Epidermal melanocyte (primary cell): Measurements from ENCODE around the gene ABCB11.

ENCODE experiments used
- DNase-seq: peaks from one replicate; pipeline ENCODE4 v3.0.0; 2011; ENCODE audit warnings: low spot score; ENCODE audit not compliant: insufficient read length

The ABCB11 gene

GRCh38 chr2:169009865-169010579 lies 21.1 kb downstream of the ABCB11 start:
- DNase-seq, result no peak

DNA sequence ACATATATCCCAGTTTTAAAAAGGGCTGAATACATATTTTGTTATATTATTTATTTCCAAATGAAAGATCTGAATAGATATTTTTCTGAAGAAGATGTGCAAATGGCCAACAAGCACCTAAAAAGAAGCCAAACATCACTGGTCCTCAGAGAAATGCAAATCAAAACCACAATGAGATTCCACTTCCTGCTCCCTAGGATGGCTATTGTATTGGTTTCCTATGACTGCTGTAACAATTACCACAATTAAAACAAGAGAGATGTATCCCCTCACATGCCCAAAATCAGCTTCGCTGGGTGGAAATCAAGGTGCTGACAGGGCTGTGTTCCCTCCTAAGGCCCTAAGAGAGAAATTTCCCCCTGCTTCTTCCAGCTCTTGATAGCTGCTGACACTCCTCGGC lies 23.2 kb downstream of the ABCB11 start:
- no peak for DNase-seq

GRCh38 chr2:169007356-169007755 lies 23.8 kb downstream of the ABCB11 start:
- no peak for DNase-seq

- no peak for DNase-seq
These were observed 24.5 kb downstream of the ABCB11 start for GRCh38 chr2:169006665-169007064.

- no peak for DNase-seq
These were observed 25.1 kb downstream of the ABCB11 start for GRCh38 chr2:169005994-169006393.

- no peak for DNase-seq
These were observed 26.0 kb downstream of the ABCB11 start for GRCh38 chr2:169005080-169005598.

GRCh38 chr2:169002161-169002738 lies 28.9 kb downstream of the ABCB11 start:
- DNase-seq, result no peak

GRCh38 chr2:169001116-169001815 lies 29.9 kb downstream of the ABCB11 start:
- no peak for DNase-seq

GRCh38 chr2:168999668-169000213 lies 31.4 kb downstream of the ABCB11 start:
- no peak for DNase-seq

DNA sequence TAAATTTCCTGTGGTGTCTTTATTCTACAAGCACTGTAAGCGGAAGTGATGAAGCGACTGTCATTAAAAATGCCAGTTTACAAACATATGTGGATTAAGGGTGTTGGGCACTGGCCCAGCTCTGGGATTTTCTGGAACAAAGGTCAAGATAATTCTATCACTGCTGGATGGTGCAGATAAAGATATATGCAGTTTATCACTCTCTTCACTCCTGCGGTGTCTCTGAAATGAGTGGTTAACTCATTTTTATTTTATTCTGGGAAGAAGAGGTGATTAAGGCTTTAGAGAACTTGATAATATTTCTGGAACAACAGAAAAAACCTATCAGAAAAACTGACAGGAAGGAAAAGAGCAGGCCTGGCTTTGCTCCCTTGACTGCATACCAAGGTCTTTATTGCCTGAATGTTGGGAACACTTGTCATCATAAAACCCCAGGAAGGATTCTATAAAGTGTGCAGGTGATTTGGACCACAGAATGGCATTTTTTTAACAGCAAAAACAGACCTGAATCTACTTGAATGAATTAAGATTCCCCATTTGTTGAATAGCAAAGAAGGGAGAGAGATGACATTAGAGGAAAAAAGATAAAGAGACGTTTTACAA lies 32.4 kb downstream of the ABCB11 start:
- no peak for DNase-seq

GRCh38 chr2:168997794-168998193 lies 33.3 kb downstream of the ABCB11 start:
- no peak for DNase-seq

GRCh38 chr2:168997118-168997521 lies 34.0 kb downstream of the ABCB11 start:
- no peak for DNase-seq

GRCh38 chr2:168995744-168996143 lies 35.4 kb downstream of the ABCB11 start:
- DNase-seq, result no peak

DNA sequence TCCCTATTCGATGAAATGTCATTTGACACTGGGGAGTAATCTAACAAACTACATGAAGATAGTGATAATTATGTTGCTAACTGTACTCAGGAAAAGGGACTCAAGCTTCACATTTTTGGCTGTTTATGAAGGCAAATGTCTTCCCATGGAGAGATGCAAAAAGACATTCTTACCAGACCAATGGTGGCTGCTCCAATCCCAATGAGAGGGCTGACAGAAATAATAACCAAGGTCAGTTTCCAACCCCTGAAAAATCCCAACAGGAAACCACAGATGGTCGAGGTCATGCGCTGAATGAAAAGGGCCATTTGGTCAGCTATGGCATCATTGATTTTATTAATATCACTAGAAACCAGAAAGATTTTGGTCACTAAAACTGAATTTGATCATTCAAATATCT lies 37.6 kb downstream of the ABCB11 start:
- no peak for DNase-seq

DNA sequence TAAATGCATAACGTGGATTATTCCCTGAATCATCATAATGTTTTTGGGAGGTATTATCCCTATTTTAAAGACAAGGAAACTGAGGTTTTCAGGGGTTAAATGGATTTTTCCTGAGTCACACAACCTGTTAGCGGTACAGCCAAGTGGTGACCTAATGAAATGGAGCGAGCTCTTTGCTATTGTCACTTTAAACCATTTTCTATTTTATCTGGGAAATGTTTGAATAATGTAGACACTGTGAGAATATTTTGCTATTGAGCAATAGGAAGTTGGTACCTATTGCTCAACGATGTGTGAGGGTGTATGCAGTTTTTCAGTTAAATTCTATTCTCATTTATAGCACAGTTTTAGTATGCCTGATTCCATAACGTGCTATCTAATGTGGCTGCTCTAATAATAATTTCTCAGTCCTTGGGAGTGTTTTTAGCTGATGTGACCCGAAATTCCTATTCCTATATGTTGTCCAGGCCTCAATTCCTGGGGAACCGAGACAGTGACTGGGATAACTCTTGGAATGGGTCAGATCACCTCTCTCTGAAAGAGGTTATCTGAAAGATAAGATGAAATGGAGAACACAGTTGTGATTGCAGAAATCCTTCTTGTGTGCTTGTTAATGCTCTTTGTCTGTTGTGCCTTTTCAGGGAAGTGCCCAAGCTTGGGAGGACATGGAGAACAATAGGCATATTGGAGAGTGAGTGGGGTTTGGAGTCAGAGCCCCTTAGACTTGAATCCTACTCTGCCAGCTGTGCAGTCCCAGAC lies 38.4 kb downstream of the ABCB11 start:
- DNase-seq, result no peak

DNA sequence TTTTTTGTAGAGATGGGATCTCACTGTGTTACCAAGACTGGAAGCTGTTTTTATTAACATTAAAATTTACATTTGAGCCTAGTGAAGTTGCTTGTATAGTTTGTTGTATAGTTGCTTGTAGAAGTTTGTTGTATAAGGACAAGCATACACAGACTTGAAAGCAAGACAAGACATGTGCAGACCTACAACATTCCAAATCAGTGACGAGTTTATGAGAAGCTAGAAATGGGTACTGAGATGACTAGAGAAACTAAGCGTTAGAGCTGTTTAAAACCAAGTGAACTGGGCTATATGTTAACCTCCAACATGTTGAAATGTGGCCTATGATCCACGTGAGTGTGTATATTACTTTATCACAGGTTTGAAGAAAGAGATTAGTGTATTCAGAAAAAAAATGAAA lies 39.1 kb downstream of the ABCB11 start:
- DNase-seq, result no peak

- DNase-seq, result no peak
These were observed 42.4 kb downstream of the ABCB11 start for GRCh38 chr2:168988755-168989154.

DNA sequence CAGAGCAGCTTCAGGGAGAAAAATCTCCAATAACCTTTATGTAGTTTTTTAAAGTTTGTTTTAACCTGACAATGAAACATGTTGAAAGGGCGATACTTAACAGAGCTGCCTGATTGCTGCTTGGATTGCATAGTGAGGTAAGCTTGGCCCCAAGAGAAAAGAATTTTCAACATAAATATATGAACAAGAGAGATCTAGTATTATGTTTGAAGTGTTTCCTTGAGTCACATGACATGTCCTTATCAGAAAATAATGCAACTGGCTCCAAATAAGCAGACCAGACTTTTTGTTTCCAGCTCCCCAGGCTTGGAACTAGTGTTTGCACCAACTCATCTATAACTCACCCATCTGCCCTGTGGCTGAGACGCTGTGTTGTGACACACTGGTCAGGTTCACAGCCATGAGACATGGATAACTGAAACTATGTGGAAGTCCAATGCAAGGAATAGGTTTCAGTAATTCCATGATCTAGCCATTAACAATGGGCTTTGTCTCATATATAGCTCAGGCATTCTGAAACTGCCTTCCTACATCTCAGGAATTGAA lies 44.7 kb downstream of the ABCB11 start:
- no peak for DNase-seq

- no peak for DNase-seq
These were observed 49.5 kb downstream of the ABCB11 start for GRCh38 chr2:168981651-168982050.

- no peak for DNase-seq
These were observed 52.7 kb downstream of the ABCB11 start for GRCh38 chr2:168978461-168978861.

- DNase-seq, result no peak
These were observed 53.5 kb downstream of the ABCB11 start for GRCh38 chr2:168977608-168978007.
